ENCODE measurements around the gene PRKD2.
"Not testable (repeated sequence)": the region's sequence is repeated elsewhere in the genome, so short reads cannot be mapped to it uniquely, and the experiment has no call there.

The PRKD2 gene

GRCh38 chr19:46723023-46723461 lies 6.1 kb upstream of the PRKD2 start:
- no peak for DNase-seq

GRCh38 chr19:46722421-46723022 lies 5.6 kb upstream of the PRKD2 start:
- no peak for DNase-seq

- no peak for DNase-seq
These were observed 5.1 kb upstream of the PRKD2 start for GRCh38 chr19:46722004-46722380.

- no peak for DNase-seq
These were observed 4.5 kb upstream of the PRKD2 start for GRCh38 chr19:46721269-46722003.

GRCh38 chr19:46720503-46721239 lies 3.8 kb upstream of the PRKD2 start:
- DNase-seq = no peak

GRCh38 chr19:46719629-46720502 lies 3.0 kb upstream of the PRKD2 start:
- no peak for DNase-seq

- DNase-seq = no peak
These were observed 2.2 kb upstream of the PRKD2 start for GRCh38 chr19:46718934-46719622.

GRCh38 chr19:46718157-46718933 lies 1.4 kb upstream of the PRKD2 start:
- DNase-seq = no peak

GRCh38 chr19:46717716-46718143 lies 816 bp upstream of the PRKD2 start:
- no peak for DNase-seq

GRCh38 chr19:46716672-46717033 lies 261 bp downstream of the PRKD2 start:
- no peak for DNase-seq

GRCh38 chr19:46715975-46716671 lies 791 bp downstream of the PRKD2 start:
- no peak for DNase-seq

- no peak for DNase-seq
These were observed 1.3 kb downstream of the PRKD2 start for GRCh38 chr19:46715620-46715974.

- no peak for DNase-seq
These were observed 2.3 kb downstream of the PRKD2 start for GRCh38 chr19:46714444-46715106.

GRCh38 chr19:46713781-46714443 lies 3.0 kb downstream of the PRKD2 start:
- DNase-seq = peak; percentile 44

GRCh38 chr19:46712768-46713338 lies 4.1 kb downstream of the PRKD2 start:
- DNase-seq = not testable (repeated sequence)

- DNase-seq = no peak
These were observed 6.2 kb downstream of the PRKD2 start for GRCh38 chr19:46710687-46711086.

GRCh38 chr19:46704379-46705076 lies 12.4 kb downstream of the PRKD2 start:
- no peak for DNase-seq

- no peak for DNase-seq
These were observed 16.2 kb downstream of the PRKD2 start for GRCh38 chr19:46700704-46701103.
